ENCODE measurements around the gene PLA2G7. TPM values are rescaled to one million over a fixed set of nuclear protein-coding genes. Genes with fewer than 3 reads are reported as not detected.

Gene PLA2G7
- total RNA-seq, 1 experiment from 2014 or later = 2.3 TPM

DNA sequence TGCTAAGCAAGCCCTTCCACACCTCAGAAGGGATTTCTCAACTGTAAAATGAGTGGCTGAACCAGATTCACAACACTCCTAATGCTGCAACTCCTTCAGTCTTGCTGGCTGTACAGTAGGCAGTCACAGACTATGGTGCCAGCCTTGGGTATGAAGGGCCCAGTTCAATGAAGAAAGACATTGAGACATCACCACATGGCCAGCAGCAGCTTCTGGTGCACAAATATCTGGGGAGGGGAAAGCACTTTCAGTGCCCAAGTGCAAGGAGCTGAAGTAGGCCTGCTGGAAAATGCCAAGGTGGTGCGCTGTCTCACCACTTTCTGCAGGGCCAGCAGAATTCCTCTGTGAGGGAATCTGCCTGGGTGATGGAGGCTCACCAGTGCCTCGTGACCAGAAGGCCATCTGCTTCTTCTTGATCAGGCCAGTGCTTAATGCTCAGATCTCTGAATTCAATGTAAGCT, 1.8 kb downstream of the PLA2G7 start (continued):
- TF ChIP-seq, protein P1, sequence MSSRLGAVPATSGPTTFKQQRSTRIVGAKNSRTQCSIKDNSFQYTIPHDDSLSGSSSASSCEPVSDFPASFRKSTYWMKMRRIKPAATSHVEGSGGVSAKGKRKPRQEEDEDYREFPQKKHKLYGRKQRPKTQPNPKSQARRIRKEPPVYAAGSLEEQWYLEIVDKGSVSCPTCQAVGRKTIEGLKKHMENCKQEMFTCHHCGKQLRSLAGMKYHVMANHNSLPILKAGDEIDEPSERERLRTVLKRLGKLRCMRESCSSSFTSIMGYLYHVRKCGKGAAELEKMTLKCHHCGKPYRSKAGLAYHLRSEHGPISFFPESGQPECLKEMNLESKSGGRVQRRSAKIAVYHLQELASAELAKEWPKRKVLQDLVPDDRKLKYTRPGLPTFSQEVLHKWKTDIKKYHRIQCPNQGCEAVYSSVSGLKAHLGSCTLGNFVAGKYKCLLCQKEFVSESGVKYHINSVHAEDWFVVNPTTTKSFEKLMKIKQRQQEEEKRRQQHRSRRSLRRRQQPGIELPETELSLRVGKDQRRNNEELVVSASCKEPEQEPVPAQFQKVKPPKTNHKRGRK (CRISPR knock-in tag; IDR thresholded peaks at IDR 0.05; ENCODE audit: borderline replicate concordance) = no peak
- TF ChIP-seq NR3C1 (CRISPR knock-in tag; conservative IDR thresholded peaks at IDR 0.05; ENCODE audit: low read depth) (no peak), ZNF532 (CRISPR knock-in tag; IDR thresholded peaks at IDR 0.05; ENCODE audit: borderline replicate concordance) (no peak), EMX1 (CRISPR knock-in tag; IDR thresholded peaks at IDR 0.05) (no peak), NR1H2 (CRISPR knock-in tag; IDR thresholded peaks at IDR 0.05) (no peak)
- TF ChIP-seq, protein P2, sequence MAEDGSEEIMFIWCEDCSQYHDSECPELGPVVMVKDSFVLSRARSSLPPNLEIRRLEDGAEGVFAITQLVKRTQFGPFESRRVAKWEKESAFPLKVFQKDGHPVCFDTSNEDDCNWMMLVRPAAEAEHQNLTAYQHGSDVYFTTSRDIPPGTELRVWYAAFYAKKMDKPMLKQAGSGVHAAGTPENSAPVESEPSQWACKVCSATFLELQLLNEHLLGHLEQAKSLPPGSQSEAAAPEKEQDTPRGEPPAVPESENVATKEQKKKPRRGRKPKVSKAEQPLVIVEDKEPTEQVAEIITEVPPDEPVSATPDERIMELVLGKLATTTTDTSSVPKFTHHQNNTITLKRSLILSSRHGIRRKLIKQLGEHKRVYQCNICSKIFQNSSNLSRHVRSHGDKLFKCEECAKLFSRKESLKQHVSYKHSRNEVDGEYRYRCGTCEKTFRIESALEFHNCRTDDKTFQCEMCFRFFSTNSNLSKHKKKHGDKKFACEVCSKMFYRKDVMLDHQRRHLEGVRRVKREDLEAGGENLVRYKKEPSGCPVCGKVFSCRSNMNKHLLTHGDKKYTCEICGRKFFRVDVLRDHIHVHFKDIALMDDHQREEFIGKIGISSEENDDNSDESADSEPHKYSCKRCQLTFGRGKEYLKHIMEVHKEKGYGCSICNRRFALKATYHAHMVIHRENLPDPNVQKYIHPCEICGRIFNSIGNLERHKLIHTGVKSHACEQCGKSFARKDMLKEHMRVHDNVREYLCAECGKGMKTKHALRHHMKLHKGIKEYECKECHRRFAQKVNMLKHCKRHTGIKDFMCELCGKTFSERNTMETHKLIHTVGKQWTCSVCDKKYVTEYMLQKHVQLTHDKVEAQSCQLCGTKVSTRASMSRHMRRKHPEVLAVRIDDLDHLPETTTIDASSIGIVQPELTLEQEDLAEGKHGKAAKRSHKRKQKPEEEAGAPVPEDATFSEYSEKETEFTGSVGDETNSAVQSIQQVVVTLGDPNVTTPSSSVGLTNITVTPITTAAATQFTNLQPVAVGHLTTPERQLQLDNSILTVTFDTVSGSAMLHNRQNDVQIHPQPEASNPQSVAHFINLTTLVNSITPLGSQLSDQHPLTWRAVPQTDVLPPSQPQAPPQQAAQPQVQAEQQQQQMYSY (CRISPR knock-in tag; IDR thresholded peaks at IDR 0.05) = no peak
- TF ChIP-seq, protein P3, sequence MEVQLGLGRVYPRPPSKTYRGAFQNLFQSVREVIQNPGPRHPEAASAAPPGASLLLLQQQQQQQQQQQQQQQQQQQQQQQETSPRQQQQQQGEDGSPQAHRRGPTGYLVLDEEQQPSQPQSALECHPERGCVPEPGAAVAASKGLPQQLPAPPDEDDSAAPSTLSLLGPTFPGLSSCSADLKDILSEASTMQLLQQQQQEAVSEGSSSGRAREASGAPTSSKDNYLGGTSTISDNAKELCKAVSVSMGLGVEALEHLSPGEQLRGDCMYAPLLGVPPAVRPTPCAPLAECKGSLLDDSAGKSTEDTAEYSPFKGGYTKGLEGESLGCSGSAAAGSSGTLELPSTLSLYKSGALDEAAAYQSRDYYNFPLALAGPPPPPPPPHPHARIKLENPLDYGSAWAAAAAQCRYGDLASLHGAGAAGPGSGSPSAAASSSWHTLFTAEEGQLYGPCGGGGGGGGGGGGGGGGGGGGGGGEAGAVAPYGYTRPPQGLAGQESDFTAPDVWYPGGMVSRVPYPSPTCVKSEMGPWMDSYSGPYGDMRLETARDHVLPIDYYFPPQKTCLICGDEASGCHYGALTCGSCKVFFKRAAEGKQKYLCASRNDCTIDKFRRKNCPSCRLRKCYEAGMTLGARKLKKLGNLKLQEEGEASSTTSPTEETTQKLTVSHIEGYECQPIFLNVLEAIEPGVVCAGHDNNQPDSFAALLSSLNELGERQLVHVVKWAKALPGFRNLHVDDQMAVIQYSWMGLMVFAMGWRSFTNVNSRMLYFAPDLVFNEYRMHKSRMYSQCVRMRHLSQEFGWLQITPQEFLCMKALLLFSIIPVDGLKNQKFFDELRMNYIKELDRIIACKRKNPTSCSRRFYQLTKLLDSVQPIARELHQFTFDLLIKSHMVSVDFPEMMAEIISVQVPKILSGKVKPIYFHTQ (CRISPR knock-in tag; IDR thresholded peaks at IDR 0.05) = no peak
- TF ChIP-seq, protein P4, sequence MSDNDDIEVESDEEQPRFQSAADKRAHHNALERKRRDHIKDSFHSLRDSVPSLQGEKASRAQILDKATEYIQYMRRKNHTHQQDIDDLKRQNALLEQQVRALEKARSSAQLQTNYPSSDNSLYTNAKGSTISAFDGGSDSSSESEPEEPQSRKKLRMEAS (CRISPR knock-in tag; IDR thresholded peaks at IDR 0.05) = no peak

- ChIA-PET POLR2A (no interaction called here), CTCF (interaction anchor here (2.8 kb wide), 1 partner anchor 75 kb away, joined by 9 read pairs; no protein-coding TSS in a partner anchor)
- Mint-ChIP-seq H3K27me3 (ENCODE audit: low read depth) (peaks cover 25% of the 10 kb centered on the region), H3K36me3 (no peaks in the 10 kb centered on the region), H3K9me3 (no peaks in the 10 kb centered on the region), H3K27ac (no peak overlapping the region), H3K4me1 (peaks cover 16% of the 10 kb centered on the region), H3K4me3 (no peak overlapping the region)
- ATAC-seq = no peak
- DNase-seq (ENCODE audit: low spot score) = no peak
- TF ChIP-seq, protein P5, sequence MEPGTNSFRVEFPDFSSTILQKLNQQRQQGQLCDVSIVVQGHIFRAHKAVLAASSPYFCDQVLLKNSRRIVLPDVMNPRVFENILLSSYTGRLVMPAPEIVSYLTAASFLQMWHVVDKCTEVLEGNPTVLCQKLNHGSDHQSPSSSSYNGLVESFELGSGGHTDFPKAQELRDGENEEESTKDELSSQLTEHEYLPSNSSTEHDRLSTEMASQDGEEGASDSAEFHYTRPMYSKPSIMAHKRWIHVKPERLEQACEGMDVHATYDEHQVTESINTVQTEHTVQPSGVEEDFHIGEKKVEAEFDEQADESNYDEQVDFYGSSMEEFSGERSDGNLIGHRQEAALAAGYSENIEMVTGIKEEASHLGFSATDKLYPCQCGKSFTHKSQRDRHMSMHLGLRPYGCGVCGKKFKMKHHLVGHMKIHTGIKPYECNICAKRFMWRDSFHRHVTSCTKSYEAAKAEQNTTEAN (CRISPR knock-in tag; IDR thresholded peaks at IDR 0.05) = no peak
- TF ChIP-seq NFYB (CRISPR knock-in tag; conservative IDR thresholded peaks at IDR 0.05; ENCODE audit: low read depth) = no peak
- no peak for TF ChIP-seq FOXJ3 (CRISPR knock-in tag; IDR thresholded peaks at IDR 0.05; ENCODE audit: borderline replicate concordance)
- TF ChIP-seq NR2C2 (CRISPR knock-in tag; IDR thresholded peaks at IDR 0.05) = no peak
- TF ChIP-seq NR3C1 (CRISPR knock-in tag; conservative IDR thresholded peaks at IDR 0.05; ENCODE audit: low read depth) = no peak
- no peak for TF ChIP-seq SMAD4 (CRISPR knock-in tag; IDR thresholded peaks at IDR 0.05)
- TF ChIP-seq, protein P6, sequence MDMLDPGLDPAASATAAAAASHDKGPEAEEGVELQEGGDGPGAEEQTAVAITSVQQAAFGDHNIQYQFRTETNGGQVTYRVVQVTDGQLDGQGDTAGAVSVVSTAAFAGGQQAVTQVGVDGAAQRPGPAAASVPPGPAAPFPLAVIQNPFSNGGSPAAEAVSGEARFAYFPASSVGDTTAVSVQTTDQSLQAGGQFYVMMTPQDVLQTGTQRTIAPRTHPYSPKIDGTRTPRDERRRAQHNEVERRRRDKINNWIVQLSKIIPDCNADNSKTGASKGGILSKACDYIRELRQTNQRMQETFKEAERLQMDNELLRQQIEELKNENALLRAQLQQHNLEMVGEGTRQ (CRISPR knock-in tag; IDR thresholded peaks at IDR 0.05) = no peak
- TF ChIP-seq PRRX2 (CRISPR knock-in tag; IDR thresholded peaks at IDR 0.05) = no peak
- no peak for TF ChIP-seq EMX1 (CRISPR knock-in tag; IDR thresholded peaks at IDR 0.05)
- TF ChIP-seq USF1 (CRISPR knock-in tag; IDR thresholded peaks at IDR 0.05) = no peak
- TF ChIP-seq, protein P7, sequence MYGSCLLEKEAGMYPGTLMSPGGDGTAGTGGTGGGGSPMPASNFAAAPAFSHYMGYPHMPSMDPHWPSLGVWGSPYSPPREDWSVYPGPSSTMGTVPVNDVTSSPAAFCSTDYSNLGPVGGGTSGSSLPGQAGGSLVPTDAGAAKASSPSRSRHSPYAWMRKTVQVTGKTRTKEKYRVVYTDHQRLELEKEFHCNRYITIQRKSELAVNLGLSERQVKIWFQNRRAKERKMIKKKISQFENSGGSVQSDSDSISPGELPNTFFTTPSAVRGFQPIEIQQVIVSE (CRISPR knock-in tag; IDR thresholded peaks at IDR 0.05; ENCODE audit: borderline replicate concordance) = no peak
Measured at GRCh38 chr6:46730921-46731461, 4.2 kb downstream of the PLA2G7 start.

All from WTC11 (cell line).